LNCaP clone FGC (cell line): Measurements from ENCODE around the gene PLXNA2.

Experiments used
- DNase-seq: peaks from one replicate; pipeline ENCODE4 v3.0.0-alpha.2; 2011; ENCODE audit warnings: low read depth
- H3K4me3 ChIP-seq: 2 replicates; pipeline ENCODE4 v1.5.1; 2011; ENCODE audit warnings: mild to moderate bottlenecking, low read depth, low read length, control low read depth
- TF ChIP-seq, protein P1 (sequence below): IDR thresholded peaks from 2 replicates; pipeline ENCODE4 v1.5.1; 2012; ENCODE audit warnings: mild to moderate bottlenecking; ENCODE audit not compliant: control insufficient read depth, insufficient read depth; ENCODE audit errors: extremely low read depth

Gene PLXNA2

GRCh38 chr1:208065862-208066261 is 178.3 kb downstream of the PLXNA2 start:
- no peak overlapping the region for H3K4me3 ChIP-seq
- TF ChIP-seq, protein P1, sequence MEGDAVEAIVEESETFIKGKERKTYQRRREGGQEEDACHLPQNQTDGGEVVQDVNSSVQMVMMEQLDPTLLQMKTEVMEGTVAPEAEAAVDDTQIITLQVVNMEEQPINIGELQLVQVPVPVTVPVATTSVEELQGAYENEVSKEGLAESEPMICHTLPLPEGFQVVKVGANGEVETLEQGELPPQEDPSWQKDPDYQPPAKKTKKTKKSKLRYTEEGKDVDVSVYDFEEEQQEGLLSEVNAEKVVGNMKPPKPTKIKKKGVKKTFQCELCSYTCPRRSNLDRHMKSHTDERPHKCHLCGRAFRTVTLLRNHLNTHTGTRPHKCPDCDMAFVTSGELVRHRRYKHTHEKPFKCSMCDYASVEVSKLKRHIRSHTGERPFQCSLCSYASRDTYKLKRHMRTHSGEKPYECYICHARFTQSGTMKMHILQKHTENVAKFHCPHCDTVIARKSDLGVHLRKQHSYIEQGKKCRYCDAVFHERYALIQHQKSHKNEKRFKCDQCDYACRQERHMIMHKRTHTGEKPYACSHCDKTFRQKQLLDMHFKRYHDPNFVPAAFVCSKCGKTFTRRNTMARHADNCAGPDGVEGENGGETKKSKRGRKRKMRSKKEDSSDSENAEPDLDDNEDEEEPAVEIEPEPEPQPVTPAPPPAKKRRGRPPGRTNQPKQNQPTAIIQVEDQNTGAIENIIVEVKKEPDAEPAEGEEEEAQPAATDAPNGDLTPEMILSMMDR = no peak
- DNase-seq = no peak

GRCh38 chr1:208061632-208062031 is 182.6 kb downstream of the PLXNA2 start:
- TF ChIP-seq, protein P1 = no peak
- DNase-seq = no peak
- H3K4me3 ChIP-seq = no peak overlapping the region

- H3K4me3 ChIP-seq = no peak overlapping the region
- no peak for DNase-seq
- TF ChIP-seq, protein P1 = no peak
Measured at GRCh38 chr1:208061118-208061517, 183.1 kb downstream of the PLXNA2 start.

DNA sequence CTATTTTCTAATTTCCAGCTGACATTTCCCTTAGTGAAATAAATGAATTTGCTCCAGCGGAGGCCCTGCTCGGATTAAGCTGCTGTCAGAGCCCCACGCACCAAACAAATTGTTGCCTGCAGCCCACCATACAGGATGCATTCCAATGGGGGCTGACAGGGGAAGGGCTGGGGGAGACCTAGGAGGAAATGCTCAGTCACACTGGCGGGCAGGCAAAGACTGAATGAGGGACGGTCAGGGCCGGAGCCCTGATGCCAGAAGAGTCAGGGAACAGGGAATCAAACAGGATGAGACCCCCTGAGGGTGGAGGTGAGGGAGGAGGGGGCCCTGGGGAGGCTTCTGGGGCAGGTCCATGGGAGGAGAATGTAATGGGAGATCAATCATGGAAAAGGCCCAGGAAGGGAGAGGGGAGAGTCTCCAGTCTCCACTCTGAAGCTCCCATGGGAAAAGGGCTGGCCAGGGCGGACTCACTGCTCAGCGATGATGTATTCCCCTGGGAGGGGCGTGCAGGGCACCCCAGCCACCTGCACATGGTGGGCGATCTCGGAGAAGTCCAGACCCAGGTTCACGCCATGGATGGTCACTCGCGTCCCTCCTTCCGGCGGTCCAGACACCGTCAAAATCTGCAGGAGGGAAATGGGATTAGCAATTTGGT is 183.8 kb downstream of the PLXNA2 start:
- DNase-seq = no peak
- H3K4me3 ChIP-seq = no peak overlapping the region
- TF ChIP-seq, protein P1 = no peak

DNA sequence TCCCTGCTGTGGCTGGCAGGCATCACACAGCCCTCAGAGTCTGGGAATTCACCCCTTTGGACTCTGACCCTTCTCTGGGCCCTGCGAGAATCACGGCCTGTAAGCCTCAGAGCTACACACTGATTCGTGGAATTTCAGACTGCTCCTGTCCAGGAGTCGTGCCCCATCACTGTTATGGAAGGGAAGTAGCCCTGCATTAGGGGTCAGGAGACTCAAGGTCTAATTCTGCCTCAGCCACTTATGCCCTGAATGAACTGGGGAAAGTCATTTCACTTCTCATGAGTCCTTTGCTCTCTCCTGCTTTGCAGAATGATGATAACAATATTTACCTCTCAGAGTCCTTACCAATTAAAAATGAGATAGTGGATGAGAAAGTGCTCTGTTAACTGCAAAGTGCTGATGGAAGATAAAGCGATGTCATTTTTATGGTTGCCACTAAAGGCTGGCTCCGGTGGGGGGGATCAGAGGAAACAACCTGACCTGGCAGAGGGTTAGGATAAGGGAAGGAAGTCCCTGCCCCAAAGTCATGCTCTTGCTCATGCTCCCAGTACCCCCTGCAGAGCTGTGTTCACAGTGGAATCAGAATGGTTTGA is 184.7 kb downstream of the PLXNA2 start:
- TF ChIP-seq, protein P1 = no peak
- no peak for DNase-seq
- no peak overlapping the region for H3K4me3 ChIP-seq

DNA sequence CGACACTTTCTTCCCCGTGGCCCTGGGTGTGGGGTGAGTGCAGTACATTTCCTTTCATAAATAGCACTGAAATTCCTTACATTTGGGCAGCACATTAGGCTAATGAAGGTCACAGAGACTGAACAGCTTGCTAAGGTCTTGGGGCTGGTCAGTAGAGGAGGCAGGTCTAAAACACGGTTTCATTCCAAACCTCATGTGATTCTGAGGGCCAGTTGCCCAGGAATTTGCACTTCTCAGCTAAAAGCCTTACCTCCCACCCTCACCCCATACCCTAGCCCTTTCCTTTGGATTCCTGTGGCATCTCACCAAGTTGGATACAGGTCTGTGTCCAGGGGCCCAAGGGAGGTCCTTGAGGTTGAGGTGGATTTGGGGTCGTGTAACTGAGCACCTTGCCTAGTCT is 185.4 kb downstream of the PLXNA2 start:
- TF ChIP-seq, protein P1 = no peak
- no peak overlapping the region for H3K4me3 ChIP-seq
- no peak for DNase-seq

- TF ChIP-seq, protein P1 = no peak
- no peak overlapping the region for H3K4me3 ChIP-seq
- no peak for DNase-seq
Measured at GRCh38 chr1:208058267-208058666, 185.9 kb downstream of the PLXNA2 start.
